GM12874 (cell line): ENCODE measurements around the gene DNAH17.

Source experiments
- TF ChIP-seq, protein P1 (sequence below): IDR thresholded peaks from 2 replicates; pipeline ENCODE4 v1.5.1; 2011; ENCODE audit warnings: low read depth, mild to moderate bottlenecking, control low read depth, low read length, moderate library complexity; ENCODE audit not compliant: insufficient read depth

DNAH17 gene

DNA sequence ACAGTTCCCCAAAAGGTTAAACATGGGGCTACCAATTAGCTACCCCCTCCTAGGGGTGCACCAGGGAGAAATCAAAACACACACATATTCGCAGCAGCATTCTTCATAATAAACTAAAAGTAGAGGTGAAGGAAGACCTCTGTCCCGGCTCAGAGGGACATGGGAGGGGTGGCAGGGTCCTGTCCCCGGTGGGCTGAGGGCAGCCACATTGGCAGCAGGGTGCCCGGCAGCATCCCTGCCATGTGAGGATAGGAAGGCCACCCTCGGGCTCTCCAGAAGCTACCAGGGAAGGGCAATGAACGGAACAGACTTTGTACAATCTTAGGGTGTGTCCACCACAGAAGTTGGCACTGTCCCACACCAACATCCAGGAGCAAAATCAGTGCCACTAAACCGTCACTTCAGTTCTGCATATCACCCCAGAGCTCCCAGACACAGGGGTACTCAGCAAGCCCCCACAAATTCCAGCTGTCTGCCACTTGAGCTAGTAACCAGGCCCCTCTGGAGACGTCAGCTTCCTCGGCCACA lies 3.1 kb upstream of the DNAH17 start:
- TF ChIP-seq, protein P1, sequence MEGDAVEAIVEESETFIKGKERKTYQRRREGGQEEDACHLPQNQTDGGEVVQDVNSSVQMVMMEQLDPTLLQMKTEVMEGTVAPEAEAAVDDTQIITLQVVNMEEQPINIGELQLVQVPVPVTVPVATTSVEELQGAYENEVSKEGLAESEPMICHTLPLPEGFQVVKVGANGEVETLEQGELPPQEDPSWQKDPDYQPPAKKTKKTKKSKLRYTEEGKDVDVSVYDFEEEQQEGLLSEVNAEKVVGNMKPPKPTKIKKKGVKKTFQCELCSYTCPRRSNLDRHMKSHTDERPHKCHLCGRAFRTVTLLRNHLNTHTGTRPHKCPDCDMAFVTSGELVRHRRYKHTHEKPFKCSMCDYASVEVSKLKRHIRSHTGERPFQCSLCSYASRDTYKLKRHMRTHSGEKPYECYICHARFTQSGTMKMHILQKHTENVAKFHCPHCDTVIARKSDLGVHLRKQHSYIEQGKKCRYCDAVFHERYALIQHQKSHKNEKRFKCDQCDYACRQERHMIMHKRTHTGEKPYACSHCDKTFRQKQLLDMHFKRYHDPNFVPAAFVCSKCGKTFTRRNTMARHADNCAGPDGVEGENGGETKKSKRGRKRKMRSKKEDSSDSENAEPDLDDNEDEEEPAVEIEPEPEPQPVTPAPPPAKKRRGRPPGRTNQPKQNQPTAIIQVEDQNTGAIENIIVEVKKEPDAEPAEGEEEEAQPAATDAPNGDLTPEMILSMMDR, result no peak

DNA sequence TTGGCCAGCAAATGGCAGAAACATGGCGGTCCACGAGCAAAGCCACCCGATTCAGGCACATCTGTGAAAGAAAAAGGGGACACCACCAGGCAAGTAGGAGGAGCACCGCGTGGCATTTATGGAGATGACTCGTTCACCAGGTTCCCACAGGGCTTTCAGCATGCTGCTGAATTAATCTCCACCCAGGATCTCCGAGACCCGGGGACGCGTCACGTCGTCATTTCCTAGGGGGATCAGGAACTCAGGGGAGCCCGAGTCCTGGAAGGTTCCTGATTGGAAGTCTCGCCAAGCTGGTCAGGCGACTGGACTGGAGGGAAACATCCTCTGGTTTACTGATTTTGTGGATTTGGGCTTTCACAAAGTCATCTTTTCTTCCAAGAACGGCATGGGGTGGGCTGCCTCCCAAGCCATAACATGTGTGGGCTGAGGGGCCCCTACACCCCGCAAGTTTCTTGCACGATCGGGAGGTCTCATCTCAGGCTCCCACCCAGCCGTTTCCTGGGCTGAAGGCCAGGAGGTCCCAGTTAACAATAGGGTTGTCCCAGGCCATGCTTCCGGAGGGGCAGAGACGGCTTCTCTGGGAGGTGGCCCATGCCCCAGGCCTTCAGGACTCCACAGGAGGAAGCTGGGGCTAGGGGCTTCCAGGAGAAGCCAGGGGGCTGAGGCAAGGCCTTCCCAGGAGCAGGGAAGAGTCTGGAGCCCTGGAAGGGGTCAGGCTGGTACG lies 645 bp downstream of the DNAH17 start:
- TF ChIP-seq, protein P1, result no peak

DNA sequence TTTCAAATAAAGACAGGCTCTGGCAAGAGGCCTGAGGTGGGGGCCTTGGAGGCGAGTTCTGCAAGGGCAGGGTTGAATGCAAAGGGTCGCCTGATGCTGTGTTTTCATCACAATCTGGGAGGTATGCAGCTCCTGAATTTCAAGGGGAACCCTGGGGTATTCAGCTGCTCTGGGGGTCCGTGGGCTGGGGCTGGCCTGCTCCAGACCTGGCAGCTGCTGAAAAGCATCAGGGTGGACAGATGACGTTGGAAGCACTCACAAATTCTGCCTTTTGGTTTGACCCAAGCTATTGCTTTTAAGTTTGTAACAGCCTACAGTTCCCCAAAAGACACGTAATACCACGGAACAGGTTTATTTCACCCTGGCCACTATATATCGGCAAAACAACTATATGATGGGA lies 1.3 kb downstream of the DNAH17 start:
- TF ChIP-seq, protein P1, result no peak

DNA sequence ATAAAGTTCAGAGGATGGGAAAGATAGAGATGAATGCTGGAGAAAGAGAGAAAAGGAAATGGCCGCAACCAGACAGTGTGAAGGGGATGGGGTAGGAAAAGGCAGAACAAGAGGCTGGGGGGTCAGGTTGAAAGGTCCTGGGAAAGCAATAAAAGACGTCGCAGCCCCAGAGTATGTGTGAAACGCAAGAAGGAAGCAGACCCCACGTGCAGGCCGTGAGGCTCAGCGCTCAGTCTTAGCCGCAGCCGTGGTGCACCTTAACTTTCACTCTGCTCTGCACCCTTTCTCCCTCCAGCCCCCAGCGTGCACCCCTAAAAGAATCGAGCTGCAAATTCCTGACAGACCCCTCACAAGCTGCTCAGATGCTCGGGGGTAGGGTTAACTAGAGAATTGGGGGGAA lies 1.9 kb downstream of the DNAH17 start:
- TF ChIP-seq, protein P1, result no peak

DNA sequence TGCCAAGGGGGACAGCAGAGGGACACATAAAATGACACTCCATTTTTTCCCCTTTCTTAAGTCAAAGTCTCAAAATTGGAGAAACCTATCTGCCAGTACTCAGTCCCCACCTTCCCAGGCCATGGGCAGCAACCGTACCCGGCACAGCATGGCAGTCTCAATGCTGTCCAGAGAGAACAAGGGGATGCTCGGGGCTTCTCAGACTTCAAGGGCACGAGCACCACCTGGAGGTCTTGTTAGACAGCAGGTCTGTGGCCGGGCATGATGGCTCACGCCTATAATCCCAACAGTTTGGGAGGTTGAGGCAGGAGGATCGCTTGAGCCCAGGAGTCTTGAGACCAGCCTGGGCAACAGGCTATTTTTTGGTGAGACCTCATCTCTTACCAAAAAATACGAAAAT lies 3.2 kb downstream of the DNAH17 start:
- TF ChIP-seq, protein P1, result no peak

DNA sequence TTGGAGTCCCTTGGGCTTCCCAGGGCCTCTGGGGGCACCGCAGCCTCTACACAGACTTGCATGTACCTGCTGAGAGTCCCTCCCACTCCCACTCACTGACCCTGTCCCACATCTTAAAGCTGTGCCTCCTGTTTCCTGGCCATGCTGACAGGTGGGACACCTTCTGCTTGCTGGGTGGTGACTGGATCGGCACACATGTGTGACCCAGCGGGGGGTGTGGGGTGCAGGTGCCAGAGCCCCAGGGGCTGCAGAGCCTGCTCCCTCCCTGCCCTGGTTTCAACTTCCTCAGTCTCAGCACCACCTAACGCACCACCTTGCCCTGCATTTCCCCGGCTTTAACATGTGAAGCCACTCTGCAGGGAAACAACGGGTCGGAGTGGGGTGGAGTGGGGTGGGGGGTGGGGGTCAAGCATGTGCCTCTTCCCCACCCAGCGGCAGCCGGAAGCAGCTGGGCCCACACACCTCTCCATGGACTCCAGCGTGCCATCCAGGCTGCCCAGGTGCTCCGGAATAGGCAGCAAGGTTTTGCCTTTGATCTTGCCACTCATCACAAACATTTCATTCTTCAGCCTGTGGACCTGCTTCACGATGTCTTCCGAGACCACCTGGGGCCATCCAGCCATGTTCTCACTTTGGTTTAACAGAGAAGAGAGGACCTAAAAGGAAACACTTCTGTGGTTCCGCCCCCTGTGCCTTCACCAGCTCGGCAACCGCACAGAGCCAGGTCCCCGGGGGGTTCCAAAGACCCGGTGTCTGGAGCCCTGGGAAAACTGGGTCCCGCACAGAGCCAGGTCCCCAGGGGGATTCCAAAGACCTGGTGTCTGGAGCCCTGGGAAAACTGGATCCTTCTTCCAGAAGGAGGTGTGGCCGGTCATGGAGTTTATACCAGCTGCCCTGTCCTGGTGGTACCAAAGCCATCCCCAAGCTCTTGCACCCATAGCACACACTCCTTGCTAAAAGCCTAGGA lies 4.7 kb downstream of the DNAH17 start:
- TF ChIP-seq, protein P1, result no peak

DNA sequence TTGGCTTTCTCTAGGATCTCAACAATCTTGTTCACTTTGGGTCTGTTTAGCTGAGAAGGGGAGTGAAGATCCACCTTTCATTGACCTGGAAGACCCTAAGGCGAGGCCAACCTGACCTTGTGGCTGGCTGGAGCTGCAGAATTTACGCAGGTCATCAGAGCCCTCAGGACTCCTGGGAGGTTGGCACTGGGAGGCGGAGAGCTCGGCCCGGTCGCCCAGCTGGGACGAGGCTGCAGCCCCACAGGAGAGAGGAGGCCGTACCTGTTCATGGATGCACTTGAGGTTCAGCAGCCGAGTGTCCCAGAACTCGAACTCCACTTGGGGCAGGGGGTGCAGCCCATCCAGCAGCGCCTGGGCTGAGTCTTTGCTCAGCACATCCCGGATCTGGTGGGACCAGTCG lies 5.9 kb downstream of the DNAH17 start:
- TF ChIP-seq, protein P1, result no peak
